GM04504 (cell line): Measurements from ENCODE around the gene THADA.

Experiments used
- DNase-seq: peaks from one replicate; pipeline ENCODE4 v3.0.0-alpha.2; 2012; ENCODE audit warnings: low read depth

THADA gene

DNA sequence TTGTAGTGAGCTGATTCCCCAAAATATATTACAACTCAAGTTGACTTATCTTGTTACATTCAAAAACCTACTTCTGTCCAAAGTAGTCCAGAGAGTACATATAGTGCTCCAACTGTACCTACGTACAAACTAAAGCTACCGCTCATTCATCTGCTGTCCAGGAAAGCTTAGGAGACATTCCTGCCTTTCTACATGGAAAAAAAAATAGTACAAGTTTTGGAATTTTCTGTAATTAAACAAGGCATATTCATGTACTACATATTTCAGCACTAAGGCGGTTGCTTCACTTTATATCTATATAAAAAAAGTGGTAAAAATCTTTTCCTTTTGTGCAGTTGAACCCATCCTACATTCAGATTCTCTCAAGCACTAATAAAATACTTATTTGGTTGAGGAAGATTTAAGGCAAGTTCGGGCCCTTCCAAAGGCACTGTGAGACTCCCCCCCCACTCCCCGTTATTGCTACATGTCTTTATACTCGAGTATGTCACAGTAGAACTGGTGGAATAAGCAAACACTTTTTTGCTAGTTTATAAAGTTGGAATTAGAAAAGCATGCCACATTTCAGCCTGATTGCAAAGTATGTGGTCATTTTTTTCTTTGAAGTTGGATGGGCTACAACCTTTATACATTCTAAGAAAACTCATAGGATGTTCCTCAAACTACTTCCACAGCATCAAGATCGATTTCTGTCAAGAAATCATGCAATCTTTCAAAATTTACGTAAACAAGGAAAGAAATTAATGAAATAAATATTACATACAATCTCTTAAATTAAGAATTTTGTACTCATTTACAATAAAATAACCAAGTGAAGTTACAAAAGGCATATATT is 373.1 kb downstream of the THADA start:
- DNase-seq = no peak

DNA sequence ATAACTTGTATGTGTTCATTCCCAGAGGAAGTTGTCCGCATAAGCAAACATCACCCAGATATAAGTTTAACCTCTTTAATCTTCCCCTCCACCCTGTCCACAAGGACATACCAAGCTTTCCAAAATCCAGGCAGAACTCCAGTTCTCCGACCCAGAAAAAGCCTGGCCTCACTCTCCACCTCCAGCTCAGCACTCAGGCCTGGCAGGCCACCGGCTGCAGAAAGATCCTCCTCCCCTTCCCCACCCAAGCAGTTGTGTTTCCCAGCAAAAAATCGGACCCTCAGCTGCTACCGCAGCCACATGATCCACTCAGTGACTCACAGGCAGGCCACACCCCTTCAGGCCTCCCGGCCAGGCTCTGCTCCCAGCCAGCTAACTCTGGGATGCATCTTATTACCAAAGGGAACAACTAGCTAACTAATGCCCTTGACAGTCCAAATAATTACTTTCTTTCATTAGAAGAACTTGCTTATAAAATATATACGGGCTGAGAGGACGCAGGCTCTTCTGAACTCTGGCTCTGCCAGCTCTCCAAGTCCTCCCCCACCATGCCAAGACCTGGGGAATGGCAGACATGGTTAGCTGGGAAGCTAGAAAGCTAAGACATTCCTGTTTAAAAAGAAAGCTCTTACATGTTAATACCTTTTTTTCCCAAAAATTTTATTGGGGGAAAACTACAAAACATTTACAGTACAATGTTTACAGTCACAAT is 373.9 kb downstream of the THADA start:
- peak; percentile 82 for DNase-seq

DNA sequence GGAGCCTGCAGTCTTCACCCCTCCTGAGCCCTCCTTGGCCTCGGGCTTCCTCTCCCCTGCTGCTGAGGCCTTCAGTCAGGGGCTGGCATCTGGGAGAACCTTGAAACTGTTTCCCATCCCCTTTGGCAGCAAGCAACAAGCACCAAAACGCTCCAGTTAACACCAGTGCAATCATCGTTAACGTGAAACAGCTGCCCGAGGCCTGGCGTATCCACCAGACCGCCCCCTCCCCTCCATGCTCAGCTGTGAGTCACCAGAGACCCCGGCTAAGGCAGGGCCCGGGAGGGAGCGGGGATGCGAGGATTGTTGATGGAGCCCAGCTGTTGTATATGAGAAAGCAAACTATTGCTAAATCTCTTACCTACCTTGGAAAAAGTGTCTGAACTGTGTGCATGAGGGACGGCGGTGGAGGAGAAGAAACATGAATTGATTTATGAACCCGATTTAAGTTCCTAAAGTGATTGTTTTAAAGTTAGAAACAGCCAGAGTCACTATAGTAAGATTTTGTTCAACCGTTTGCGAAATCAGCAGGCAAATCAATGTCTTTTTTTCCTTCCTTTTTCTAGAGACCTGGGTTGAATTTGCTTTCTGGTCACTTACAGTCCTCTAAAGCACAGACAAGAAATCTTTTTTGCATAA is 374.6 kb downstream of the THADA start:
- peak; percentile 81 for DNase-seq

GRCh38 chr2:43220760-43221123 is 375.1 kb downstream of the THADA start:
- DNase-seq = no peak

DNA sequence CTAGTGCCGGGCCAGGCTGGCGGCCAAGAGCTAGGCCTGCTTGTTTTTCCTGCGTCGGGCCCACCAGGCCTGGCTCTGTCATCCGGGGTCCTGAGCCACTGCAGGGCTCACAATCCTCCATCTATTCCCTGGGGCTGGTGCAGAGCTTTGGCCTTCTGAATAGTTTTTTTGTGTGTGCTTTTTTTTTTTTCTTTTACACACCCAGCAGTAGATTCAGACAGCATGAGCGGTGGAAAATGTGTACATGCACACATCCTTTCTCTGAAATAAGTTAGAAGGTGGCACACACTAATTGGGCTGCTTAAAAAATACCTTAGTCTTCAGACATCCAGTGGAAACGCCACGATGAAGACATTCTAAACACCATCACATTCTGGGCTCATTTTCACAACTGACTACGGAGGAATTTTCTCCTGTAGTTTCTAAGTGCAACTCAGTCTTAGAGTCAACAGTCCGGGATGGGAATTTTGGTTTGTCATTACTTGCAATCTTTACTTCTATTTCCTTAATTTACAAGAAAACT is 375.5 kb downstream of the THADA start:
- no peak for DNase-seq

DNA sequence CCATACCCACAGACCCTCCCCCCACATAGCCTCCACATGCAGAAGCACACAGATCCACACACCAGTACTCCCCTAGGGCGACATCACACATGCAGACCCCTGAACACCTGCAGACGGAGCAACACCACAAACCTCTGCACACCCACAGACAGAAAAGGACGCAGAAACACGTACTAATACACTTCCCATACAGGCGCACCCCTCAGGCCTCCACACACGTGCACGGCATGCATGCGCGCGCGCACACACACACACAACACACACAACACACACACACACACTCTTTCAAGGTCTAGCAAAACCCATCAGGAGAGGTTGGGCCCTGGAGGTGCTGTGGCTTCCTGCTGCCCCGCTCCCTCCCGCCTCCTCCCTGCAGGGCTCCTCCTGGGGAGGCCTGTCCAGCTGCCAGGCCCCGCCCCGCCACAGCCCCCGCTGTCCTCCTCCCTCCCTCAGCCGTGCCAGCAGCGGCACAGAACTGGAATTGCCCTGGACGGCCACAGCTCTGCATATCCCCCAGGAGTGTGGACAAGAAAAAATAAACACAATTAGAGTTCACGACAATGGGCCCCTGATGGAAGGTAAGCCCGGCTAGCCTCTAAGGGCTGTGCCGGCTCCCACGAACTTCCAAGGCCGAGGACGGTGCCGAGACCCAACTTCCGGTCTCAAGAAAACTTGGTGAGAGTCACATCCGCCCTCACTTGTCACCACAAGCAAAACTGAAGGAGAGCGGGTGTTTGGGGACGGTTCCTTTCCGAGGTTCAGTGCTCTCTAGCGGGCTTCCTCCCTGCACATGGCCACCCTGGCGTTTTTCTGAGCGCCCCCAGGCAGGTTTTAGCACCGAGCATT is 376.2 kb downstream of the THADA start:
- peak; percentile 57 for DNase-seq

DNA sequence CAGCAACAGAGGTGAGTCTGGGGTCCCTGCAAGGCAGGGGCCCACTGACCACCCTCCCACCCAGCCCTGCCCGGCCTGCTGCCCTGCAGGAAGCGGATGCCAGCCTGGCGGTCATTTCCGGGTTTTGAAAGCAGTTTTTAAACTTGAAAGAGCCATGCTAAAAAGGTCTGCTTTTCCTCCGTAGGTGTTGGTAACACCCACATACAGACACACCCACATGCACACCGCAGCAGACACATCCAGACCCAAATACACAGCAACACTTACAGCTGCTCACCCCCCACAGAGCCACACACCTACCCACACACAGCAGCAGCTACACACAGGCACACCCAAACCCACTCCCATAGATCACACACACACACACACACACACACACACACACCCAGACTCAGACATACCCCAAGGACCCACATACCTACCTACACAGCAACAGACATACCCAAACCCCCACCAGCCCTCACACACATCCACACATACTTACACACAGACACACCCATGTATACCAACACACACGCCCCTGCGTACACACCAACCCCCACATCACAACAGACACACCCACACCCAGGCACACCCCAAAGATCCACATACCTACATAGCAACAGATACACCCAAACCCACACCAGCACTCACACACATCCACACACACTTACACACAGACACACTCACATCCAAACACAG is 377.0 kb downstream of the THADA start:
- no peak for DNase-seq

DNA sequence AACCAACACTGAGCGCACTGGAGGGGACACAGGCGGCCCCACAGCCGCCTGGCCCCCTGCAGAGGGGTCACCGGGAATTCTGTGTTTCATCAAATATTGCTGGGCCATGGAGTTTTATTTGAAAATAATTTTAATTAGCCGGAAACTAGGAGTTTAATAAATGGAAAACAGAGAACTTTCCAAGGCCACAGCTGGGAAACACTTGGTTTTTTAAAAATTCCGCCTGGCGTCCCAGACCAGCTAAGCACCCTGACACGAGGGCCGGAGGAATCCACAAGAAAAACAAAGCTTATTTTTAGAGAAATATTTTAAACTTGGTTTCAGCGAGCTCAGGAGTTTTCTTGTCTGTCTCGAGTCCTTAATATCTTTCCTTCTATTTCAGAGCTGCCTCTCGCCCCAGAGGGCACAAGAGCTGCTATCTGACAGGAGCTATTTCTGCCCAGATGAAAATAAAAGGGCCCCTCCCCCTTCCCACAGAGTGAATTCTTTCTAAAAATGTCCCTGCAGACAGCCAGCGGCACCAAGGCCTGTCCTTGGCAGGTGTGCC is 377.6 kb downstream of the THADA start:
- no peak for DNase-seq

- no peak for DNase-seq
Observed at GRCh38 chr2:43217228-43218154, 378.3 kb downstream of the THADA start.

- no peak for DNase-seq
Observed at GRCh38 chr2:43216629-43217028, 379.2 kb downstream of the THADA start.

DNA sequence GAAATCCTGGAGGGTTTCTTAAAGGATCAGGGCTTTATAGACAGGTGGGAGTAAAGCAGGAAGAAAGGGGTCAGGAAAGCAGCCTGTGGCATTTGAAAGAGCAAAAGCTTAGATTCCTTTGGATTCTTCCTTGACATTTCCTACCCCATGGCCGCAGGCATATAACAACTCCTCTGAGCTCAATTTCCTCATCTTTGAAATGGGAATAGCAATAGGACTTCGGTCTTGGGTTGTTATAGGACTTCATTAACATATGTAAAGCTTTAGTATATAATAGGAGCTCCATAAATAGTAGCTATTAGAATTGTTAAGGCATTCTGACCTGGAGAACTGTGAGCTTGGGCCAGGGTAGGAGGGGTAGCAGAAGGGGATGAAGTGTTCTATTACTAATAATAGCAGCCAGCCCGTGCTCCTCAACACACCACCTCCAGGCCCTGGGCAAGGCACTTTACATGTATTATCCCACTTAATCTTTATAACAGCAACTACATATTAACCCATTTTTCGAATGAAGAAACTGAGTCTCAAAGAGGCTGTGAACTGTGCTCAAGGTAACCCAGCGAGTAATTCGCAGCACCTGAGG is 380.1 kb downstream of the THADA start:
- no peak for DNase-seq

DNA sequence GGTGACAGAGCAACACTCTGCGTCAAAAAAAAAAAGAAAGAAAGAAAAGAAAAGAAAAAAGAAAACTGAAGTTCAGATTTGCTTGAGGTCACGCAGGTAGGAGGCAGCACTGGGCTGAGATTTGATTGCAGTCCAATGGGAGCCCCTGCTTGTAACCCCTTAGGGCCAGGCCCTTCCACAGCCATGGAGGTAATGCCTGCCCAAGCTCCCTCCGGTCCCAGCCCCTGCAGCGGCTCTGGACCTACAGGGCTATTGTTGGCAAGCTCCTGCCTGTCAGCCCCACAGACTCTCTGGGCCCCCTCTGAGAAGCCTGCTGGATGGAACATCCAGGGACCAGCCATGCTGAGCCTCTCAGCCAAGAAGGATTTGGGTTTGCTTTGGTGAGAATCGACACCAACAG is 381.6 kb downstream of the THADA start:
- DNase-seq = no peak

DNA sequence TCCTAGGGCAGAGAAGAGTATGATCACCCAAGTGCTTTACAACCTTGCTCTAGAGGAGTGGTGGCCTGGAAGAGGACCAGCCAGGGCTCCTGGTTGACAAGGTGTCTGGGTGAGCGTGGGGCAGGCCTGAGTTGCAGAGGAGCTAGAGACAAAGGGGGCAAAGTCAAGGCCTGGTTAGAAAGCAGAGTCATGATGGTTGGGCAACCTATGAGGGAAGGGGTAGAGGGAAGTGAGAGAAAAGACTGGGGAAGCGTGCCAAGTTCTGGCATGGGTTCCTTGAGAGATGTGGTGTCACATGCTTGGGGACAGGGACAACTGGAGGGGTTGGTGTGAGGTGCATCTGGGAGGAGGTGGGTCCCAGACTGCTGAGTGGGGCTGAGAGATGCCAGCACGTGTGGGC is 382.9 kb downstream of the THADA start:
- no peak for DNase-seq

DNA sequence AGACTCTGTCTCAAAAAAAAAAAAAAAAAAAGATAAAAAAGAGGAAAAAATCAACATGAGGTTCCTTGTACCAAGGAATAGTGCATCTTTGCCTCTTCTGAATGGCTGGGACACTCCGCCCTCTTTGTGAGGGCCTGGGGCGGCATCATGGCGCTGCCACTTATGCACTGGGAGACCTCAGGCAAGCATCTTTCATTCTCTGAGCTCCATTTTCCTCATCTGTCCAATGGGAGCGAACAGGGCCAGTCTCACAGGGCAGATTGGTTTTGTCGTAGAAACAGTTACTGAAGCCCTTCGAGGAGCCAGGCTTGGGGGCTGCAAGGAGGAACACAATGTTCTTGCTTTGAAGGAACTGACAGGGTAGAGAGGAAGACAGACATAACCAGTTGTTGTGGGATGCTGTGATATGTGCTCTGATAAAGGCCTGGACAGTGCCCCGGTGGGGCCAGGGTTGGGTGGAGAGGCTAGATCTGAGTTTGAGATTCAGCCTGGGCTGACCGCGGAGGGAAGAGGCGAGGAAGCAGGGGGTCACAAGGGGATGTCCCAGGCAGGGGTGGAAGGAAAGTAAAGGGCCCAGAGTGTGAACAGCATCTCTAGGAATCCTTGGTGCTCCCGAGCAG is 383.5 kb downstream of the THADA start:
- DNase-seq = no peak

DNA sequence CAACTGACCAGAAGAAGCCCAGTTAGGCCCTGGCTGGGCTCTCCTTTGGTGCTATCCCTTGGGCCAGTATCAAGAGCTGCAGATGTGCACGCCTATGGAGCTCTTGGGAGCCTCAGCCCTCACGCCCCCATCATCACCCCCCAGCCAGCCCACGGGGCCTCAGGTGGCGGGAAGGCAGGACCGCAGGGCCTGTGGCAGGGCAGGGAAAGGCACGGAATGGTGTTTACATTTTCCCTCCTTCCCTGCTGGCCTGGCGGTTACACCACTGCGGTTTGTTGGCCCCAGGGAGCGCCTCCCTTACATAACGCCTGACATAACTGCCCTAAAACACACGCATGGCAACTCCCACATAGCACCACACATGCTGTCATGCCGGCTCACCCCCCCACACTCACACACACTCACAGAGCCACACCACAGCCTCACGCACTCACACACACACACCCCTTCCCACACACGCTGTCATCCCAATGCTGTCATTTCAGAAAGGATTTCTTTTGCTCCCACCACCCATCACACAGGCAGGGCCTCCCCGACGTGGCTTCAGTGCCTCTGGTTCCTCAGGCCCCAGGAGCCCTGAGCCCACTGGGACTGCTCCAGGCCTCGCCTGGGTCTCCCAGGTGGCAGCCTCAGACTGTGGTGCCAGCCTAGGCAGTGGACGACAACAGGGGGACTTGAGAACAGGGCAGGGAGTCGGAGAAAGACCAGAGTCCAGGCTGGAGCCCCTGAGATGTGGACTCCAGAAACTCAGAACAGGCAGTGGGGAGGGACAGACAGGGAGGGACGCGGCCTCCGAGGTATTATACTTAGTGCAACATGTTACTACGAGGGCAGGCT is 385.2 kb downstream of the THADA start:
- DNase-seq = peak; percentile 75

GRCh38 chr2:43210125-43210466 is 385.7 kb downstream of the THADA start:
- no peak for DNase-seq

GRCh38 chr2:43209204-43209717 is 386.6 kb downstream of the THADA start:
- no peak for DNase-seq
